WTC11 (cell line): ENCODE results near the gene ERMAP. TPM values are rescaled to one million over a fixed set of nuclear protein-coding genes. Genes with fewer than 3 reads are reported as not detected.
"Not testable (repeated sequence)": the region's sequence is repeated elsewhere in the genome, so short reads cannot be mapped to it uniquely, and the experiment has no call there.

Experiments
- ATAC-seq: fragments of 200-7000 bp; cut with Tn5 transposase; 2 replicates; pipeline ENCODE4 v1.10.0; 2021; ENCODE audit warnings: mild to moderate bottlenecking, moderate library complexity
- CTCF ChIA-PET: fragments of 300-600 bp; sonication (Branson Sonifier 250); formaldehyde crosslinking; loops from one replicate; lab custom pipeline; 2021; ENCODE audit warnings: antibody characterized with exemption; lab: Charles Lee
- POLR2A ChIA-PET: fragments of 350-600 bp; sonication (Branson Sonifier 250); formaldehyde crosslinking; loops from one replicate; lab custom pipeline; 2021; ENCODE audit warnings: antibody characterized with exemption; lab: Charles Lee
- DNase-seq: peaks from one replicate; pipeline ENCODE4 v3.0.0; 2021; ENCODE audit warnings: low spot score
- H3K27ac Mint-ChIP-seq: 2 replicates; pipeline ENCODE4 v1.8.0; 2021; ENCODE audit warnings: mixed read lengths
- H3K27me3 Mint-ChIP-seq: 2 replicates; pipeline ENCODE4 v1.8.0; 2021; ENCODE audit warnings: low read depth, mild to moderate bottlenecking, moderate library complexity, mixed read lengths
- H3K36me3 Mint-ChIP-seq: 2 replicates; pipeline ENCODE4 v1.8.0; 2021; ENCODE audit warnings: mixed read lengths
- H3K4me1 Mint-ChIP-seq: 2 replicates; pipeline ENCODE4 v1.8.0; 2022; ENCODE audit warnings: mixed read lengths
- H3K4me3 Mint-ChIP-seq: 2 replicates; pipeline ENCODE4 v1.8.0; 2021; ENCODE audit warnings: mild to moderate bottlenecking, moderate library complexity, mixed read lengths
- H3K9me3 Mint-ChIP-seq: 2 replicates; pipeline ENCODE4 v1.8.0; 2021; ENCODE audit warnings: mixed read lengths
- ARID4B ChIP-seq: sonication (generic); formaldehyde crosslinking; IDR thresholded peaks from 2 replicates; pipeline ENCODE4 v1.8.0; 2023; ENCODE audit warnings: missing genetic modification reagents, mild to moderate bottlenecking, borderline replicate concordance
- E2F4 ChIP-seq: sonication (generic); formaldehyde crosslinking; IDR thresholded peaks from 2 replicates; pipeline ENCODE4 v1.8.1; 2022; ENCODE audit warnings: low read depth, mild to moderate bottlenecking, moderate library complexity, missing genetic modification reagents, borderline replicate concordance
- ETV6 ChIP-seq: sonication (generic); formaldehyde crosslinking; IDR thresholded peaks from 2 replicates; pipeline ENCODE4 v1.8.1; 2022; ENCODE audit warnings: mild to moderate bottlenecking, missing genetic modification reagents
- FOXK1 ChIP-seq: sonication (generic); formaldehyde crosslinking; IDR thresholded peaks from 2 replicates; pipeline ENCODE4 v1.8.0; 2022; ENCODE audit warnings: mild to moderate bottlenecking, moderate library complexity, missing genetic modification reagents
- KAT7 ChIP-seq: sonication (generic); formaldehyde crosslinking; IDR thresholded peaks from 2 replicates; pipeline ENCODE4 v1.8.1; 2023; ENCODE audit warnings: missing genetic modification reagents, mild to moderate bottlenecking, borderline replicate concordance
- MAX ChIP-seq: sonication (generic); formaldehyde crosslinking; IDR thresholded peaks from 2 replicates; pipeline ENCODE4 v1.8.0; 2022; ENCODE audit warnings: mild to moderate bottlenecking, missing genetic modification reagents
- MLX ChIP-seq: sonication (generic); formaldehyde crosslinking; IDR thresholded peaks from 2 replicates; pipeline ENCODE4 v1.8.1; 2023; ENCODE audit warnings: mild to moderate bottlenecking, missing genetic modification reagents, moderate library complexity
- OVOL2 ChIP-seq: fragments of 250-450 bp; sonication (Bioruptor Pico); IDR thresholded peaks from 2 replicates; pipeline ENCODE4 v1.9.0; 2021; ENCODE audit warnings: mild to moderate bottlenecking, borderline replicate concordance
- RORB ChIP-seq: fragments of 250-450 bp; sonication (Bioruptor Pico); IDR thresholded peaks from 2 replicates; pipeline ENCODE4 v1.9.0; 2021; ENCODE audit warnings: mild to moderate bottlenecking
- SMAD4 ChIP-seq: sonication (generic); formaldehyde crosslinking; IDR thresholded peaks from 2 replicates; pipeline ENCODE4 v1.8.0; 2022; ENCODE audit warnings: mild to moderate bottlenecking, missing genetic modification reagents
- ZMAT4 ChIP-seq: fragments of 250-450 bp; sonication (Bioruptor Pico); IDR thresholded peaks from 2 replicates; pipeline ENCODE4 v1.9.0; 2021; ENCODE audit warnings: mild to moderate bottlenecking
- ZNF121 ChIP-seq: sonication (generic); formaldehyde crosslinking; IDR thresholded peaks from 2 replicates; pipeline ENCODE4 v1.8.0; 2023; ENCODE audit warnings: missing genetic modification reagents
- ZNF317 ChIP-seq: sonication (generic); formaldehyde crosslinking; IDR thresholded peaks from 2 replicates; pipeline ENCODE4 v1.8.1; 2023; ENCODE audit warnings: low read depth, mild to moderate bottlenecking, moderate library complexity, missing genetic modification reagents, borderline replicate concordance
- total RNA-seq: library from RNA; stranded (reverse); gene quantifications from 3 replicates; pipeline ENCODE4 v1.2.3, GENCODE V29; 2021

Gene ERMAP
- total RNA-seq, 1 experiment from 2014 or later = 2.6 TPM

GRCh38 chr1:42861014-42861399 lies 44.1 kb downstream of the ERMAP start (continued):
- TF ChIP-seq E2F4 (CRISPR knock-in tag) (no peak), MAX (CRISPR knock-in tag) (no peak), ETV6 (CRISPR knock-in tag) (no peak), MLX (CRISPR knock-in tag) (no peak), ARID4B (CRISPR knock-in tag) (no peak), SMAD4 (CRISPR knock-in tag) (no peak), RORB (CRISPR knock-in tag) (no peak), OVOL2 (CRISPR knock-in tag) (no peak), FOXK1 (CRISPR knock-in tag) (no peak)

GRCh38 chr1:42866549-42866948 lies 49.6 kb downstream of the ERMAP start:
- TF ChIP-seq RORB (CRISPR knock-in tag) = no peak
- no peak for TF ChIP-seq KAT7 (CRISPR knock-in tag)
- TF ChIP-seq ZNF121 (CRISPR knock-in tag) = no peak
- TF ChIP-seq ZNF317 (CRISPR knock-in tag) = no peak
- no peak for TF ChIP-seq ZMAT4 (CRISPR knock-in tag)
- H3K27ac Mint-ChIP-seq = no peak overlapping the region
- no peak overlapping the region for H3K4me3 Mint-ChIP-seq
- ATAC-seq = no peak
- peaks cover 27% of the 10 kb centered on the region for H3K27me3 Mint-ChIP-seq
- 0 out of 2 replicates have a peak, but pooled peaks cover 3% of the 10 kb centered on the region for H3K9me3 Mint-ChIP-seq
- H3K36me3 Mint-ChIP-seq = no peaks in the 10 kb centered on the region
- DNase-seq = no peak
- ChIA-PET POLR2A (no interaction called here), CTCF (no interaction called here)
- H3K4me1 Mint-ChIP-seq = no peaks in the 10 kb centered on the region

- H3K36me3 Mint-ChIP-seq, POLR2A ChIA-PET, H3K4me1 Mint-ChIP-seq: not testable (repeated sequence)
These were observed 51.5 kb downstream of the ERMAP start for GRCh38 chr1:42868466-42868865.

GRCh38 chr1:42869254-42869653 lies 52.3 kb downstream of the ERMAP start:
- H3K27ac Mint-ChIP-seq, H3K4me1 Mint-ChIP-seq, H3K36me3 Mint-ChIP-seq, CTCF ChIA-PET, ATAC-seq, H3K4me3 Mint-ChIP-seq, POLR2A ChIA-PET, DNase-seq: not testable (repeated sequence)
- H3K9me3 Mint-ChIP-seq = peaks cover 17% of the 10 kb centered on the region
- peaks cover 24% of the 10 kb centered on the region for H3K27me3 Mint-ChIP-seq

More at GRCh38 chr1:42868466-42868865, 51.5 kb downstream of the ERMAP start:
- H3K4me3 Mint-ChIP-seq, H3K27ac Mint-ChIP-seq, CTCF ChIA-PET, DNase-seq, ATAC-seq: not testable (repeated sequence)
- Mint-ChIP-seq H3K27me3 (peaks cover 24% of the 10 kb centered on the region), H3K9me3 (peaks cover 13% of the 10 kb centered on the region)

GRCh38 chr1:42869751-42870150 lies 52.8 kb downstream of the ERMAP start:
- CTCF ChIA-PET, POLR2A ChIA-PET, ATAC-seq, H3K4me1 Mint-ChIP-seq, H3K36me3 Mint-ChIP-seq, DNase-seq, H3K4me3 Mint-ChIP-seq, H3K27ac Mint-ChIP-seq: not testable (repeated sequence)
- Mint-ChIP-seq H3K27me3 (peaks cover 24% of the 10 kb centered on the region), H3K9me3 (peaks cover 17% of the 10 kb centered on the region)

- POLR2A ChIA-PET, H3K4me3 Mint-ChIP-seq, H3K36me3 Mint-ChIP-seq, ATAC-seq, H3K4me1 Mint-ChIP-seq, CTCF ChIA-PET, DNase-seq, H3K27ac Mint-ChIP-seq: not testable (repeated sequence)
- H3K9me3 Mint-ChIP-seq = peaks cover 14% of the 10 kb centered on the region
- peaks cover 23% of the 10 kb centered on the region for H3K27me3 Mint-ChIP-seq
These were observed 56.2 kb downstream of the ERMAP start for GRCh38 chr1:42873108-42873507.
